Motor neuron (in vitro differentiated cells): ENCODE measurements around the gene OSBPL5. TPM values are rescaled to one million over a fixed set of nuclear protein-coding genes. Genes with fewer than 3 reads are reported as not detected.
"Not testable (repeated sequence)": the region's sequence is repeated elsewhere in the genome, so short reads cannot be mapped to it uniquely, and the experiment has no call there.

Source experiments
- ATAC-seq, 8 experiments: fragments of 200-7000 bp; cut with Tn5 transposase; replicated peaks in 6 of 8; 2 replicates each; pipeline ENCODE4 v1.8.0; 2021; ENCODE audit warnings: mild to moderate bottlenecking in 8 of 8, moderate library complexity in 8 of 8
- H3K27ac ChIP-seq, 2 donors: fragments of 250-450 bp; sonication (Bioruptor Pico); 2 replicates each; pipeline ENCODE4 v1.9.0; 2021; ENCODE audit warnings: antibody characterized with exemption in 2 of 2, mild to moderate bottlenecking in 2 of 2, moderate library complexity in 1 of 2
- H3K4me1 ChIP-seq, 2 donors: fragments of 250-450 bp; sonication (Bioruptor Pico); replicated peaks in 1 of 2; 2 replicates each; pipeline ENCODE4 v1.6.1; 2021; ENCODE audit warnings: antibody characterized with exemption in 2 of 2, mild to moderate bottlenecking in 2 of 2, moderate library complexity in 1 of 2
- H3K4me3 ChIP-seq, 5 donors: fragments of 250-450 bp; sonication (Bioruptor Pico); 2 replicates each; pipeline ENCODE4 v1.9.0; 2021; ENCODE audit warnings: antibody characterized with exemption in 5 of 5, mild to moderate bottlenecking in 5 of 5, moderate library complexity in 4 of 5
- WGBS, 10 experiments: fragments of 450-650 bp; shearing (Covaris generic); methylation state at CpG; one replicate each; pipeline ENCODE4 v1.0.0; 2022; 5-methylcytosine and 5-hydroxymethylcytosine counted together
- in situ Hi-C, 9 experiments: fragments of 400-800 bp; cut with MboI; loops; one replicate each; pipeline ENCODE4 v1.15.0; 2021; ENCODE audit warnings: low sequenced_read_pairs in 9 of 9, low pct_unique_long_range_greater_than_20kb in 2 of 9; ENCODE audit not compliant: unreplicated experiment in 9 of 9
- total RNA-seq, 8 experiments: library from RNA; unstranded; fragments of 300-600 nt; gene quantifications; 2 replicates each; pipeline versions ENCODE4 v1.2.3 to v1.2.4, GENCODE V29; 2022

OSBPL5 gene
- total RNA-seq, 8 experiments from 2014 or later: 12.1 to 29.8 (median 18.1) TPM

DNA sequence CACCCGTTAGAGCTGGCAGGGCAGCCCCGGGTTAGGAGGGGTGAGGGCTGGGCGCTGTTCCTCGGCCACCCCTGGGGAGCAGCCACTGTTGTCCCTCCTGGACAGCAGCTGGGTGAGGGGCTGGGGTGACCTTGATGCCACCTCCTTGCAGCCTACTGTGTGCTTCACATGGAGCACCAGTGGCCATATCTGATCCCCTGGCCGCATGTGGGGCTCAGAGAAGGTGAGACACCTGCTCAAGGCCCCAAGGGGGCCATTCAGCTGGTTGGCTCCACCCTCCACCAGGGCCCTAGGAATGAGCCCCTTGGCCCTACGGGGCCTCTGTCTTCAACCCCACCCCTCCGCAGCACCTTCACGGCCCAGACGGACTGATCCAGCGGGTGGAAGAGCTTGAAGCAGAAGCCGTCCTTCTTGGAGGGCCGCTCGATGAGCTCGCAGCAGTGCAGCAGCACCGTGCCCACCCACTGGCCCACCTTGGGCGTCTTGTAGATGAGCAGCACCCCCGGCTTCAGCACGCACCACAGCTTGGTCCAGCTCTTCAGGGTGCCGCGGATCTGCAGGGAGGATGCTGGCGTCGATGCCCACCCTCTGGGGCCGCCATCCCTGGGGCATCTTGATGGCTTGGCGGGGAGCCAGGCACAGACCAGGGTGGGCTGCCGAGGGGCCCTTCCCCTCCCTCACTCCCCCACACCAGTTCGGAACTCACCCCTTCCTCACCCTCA is 44.9 kb downstream of the OSBPL5 start:
- in situ Hi-C loops: no loop called here
- WGBS, 10 experiments: 60 to 100% (median 97%) methylated on average over 1 to 6 of the region's 26 CpGs; no CpG with 5 or more reads in 6 of the 10 experiments
- H3K4me3 ChIP-seq: no peak overlapping the region
- H3K27ac ChIP-seq: no peak overlapping the region
- ATAC-seq: no peak
- no peaks in the 10 kb centered on the region for H3K4me1 ChIP-seq

DNA sequence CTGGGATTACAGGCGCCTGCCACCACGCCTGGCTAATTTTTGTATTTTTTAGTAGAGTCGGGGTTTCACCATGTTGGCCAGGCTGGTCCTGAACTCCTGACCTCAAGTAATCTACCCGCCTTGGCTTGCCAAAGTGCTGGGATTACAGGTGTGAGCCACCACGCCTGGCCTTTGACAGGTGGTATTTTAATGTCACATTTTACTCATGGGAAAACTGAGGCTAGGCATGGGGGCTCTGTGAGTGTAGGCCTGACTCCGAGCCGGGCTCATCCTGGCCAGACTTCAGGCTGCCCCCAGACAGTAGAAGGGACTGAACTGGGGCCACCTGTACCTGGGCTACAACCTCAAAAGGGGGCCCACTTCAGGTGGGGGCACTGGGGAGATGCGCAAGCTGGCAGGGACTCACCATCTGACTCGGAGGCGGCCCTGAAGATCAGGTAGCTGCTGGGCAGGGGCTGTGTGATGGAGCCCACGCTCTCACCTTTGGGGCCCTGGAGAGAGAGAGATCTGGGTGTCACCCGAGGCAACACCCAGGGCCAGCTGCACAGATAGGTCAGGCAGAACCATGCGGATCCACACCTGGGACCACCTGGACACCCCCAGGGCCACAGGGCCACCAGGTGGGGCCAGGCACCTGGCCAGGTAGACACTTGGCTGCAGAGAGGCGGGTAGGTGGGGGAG is 45.8 kb downstream of the OSBPL5 start:
- WGBS, 10 experiments: 89 to 100% (median 100%) methylated on average over 1 to 4 of the region's 14 CpGs; no CpG with 5 or more reads in 4 of the 10 experiments
- no peak overlapping the region for H3K4me3 ChIP-seq
- H3K4me1 ChIP-seq: no peaks in the 10 kb centered on the region
- ATAC-seq: no peak
- in situ Hi-C loops: no loop called here
- no peak overlapping the region for H3K27ac ChIP-seq

DNA sequence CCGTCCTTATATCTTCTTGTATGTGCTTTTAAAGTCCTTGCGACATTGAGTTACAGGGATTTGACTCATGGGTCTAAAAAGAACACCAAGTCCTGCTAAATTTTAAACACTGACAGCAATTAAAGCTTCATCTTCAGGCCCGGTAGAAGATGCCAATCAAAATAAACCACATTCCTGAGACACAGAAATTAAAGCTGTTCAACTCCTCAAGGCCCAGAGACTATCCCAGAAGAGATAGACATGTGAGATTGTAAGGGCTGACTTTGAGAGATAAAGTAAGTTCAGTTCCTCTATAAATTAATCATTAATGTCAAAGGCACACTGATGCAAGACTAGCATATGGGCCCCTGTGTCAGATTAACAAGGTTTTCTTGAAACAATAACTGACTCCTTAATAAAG is 49.8 kb downstream of the OSBPL5 start:
- Histone ChIP-seq H3K4me1 (no peaks in the 10 kb centered on the region), H3K27ac (no peak overlapping the region), H3K4me3 (no peak overlapping the region)
- WGBS, 10 experiments: 80 to 100% (median 94%) methylated on average over 2 to 3 of the region's 3 CpGs; no CpG with 5 or more reads in 1 of the 10 experiments
- in situ Hi-C loops: no loop called here
- no peak for ATAC-seq

DNA sequence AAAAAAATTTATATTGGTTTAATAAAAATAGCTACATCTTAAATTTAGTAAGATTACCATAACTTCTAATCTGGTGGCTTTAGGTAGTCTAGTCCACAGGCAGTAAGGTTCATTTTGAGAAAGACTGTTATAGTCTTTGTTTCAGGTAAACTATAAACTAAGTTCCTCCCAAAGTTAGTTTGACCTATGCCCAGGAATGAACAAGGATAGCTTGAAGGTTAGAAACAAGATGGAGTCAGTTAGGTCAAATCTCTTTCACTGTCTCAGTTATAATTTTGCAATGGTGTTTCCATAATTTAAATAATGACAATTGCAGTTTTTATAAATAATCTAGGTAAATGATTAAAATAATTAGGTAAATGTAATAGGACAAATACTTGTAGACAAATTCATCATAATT is 51.4 kb downstream of the OSBPL5 start:
- in situ Hi-C loops, ATAC-seq, H3K4me1 ChIP-seq, H3K4me3 ChIP-seq, H3K27ac ChIP-seq: not testable (repeated sequence)

DNA sequence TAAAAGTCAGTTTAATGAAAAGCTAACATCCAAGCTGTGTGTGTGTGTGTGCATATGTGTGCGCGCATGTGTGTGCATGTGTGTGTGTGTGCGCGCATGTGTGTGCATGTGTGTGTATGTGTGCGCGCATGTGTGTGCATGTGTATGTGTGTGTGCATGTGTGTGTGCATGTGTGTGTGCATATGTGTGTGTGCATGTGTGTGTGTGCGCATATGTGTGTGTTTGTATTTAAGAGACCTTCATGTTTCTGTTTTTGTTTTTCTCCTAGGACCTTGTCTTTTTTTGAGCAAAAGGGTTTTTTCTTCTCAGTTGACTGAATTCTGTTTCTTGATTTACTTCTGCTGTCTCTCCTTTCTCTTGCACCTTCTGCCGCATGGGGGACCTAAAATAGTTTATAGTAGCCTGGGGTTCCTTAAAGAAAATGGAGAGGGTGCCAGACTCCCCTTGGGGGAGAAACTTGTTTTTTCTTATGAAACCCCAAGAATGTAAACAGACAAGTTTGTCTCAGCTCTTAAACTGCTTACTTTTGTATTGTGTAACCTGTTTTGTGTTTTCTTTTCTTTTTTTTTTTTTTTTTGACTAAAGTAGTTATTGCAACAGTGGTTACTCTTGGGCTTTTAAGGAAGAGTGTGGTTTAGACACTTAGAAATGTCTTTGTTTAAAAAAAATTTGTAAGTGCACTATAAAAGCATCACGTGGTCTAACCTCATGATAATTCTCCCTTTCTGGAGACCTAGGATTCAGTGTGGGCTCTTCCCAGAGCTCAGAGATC is 53.0 kb downstream of the OSBPL5 start:
- 43 to 100% (median 93%) methylated on average over 2 to 4 of the region's 9 CpGs; no CpG with 5 or more reads in 1 of the 10 experiments for WGBS, 10 experiments
- in situ Hi-C loops: no loop called here
- no peaks in the 10 kb centered on the region for H3K4me1 ChIP-seq
- no peak overlapping the region for H3K27ac ChIP-seq
- no peak for ATAC-seq
- no peak overlapping the region for H3K4me3 ChIP-seq

DNA sequence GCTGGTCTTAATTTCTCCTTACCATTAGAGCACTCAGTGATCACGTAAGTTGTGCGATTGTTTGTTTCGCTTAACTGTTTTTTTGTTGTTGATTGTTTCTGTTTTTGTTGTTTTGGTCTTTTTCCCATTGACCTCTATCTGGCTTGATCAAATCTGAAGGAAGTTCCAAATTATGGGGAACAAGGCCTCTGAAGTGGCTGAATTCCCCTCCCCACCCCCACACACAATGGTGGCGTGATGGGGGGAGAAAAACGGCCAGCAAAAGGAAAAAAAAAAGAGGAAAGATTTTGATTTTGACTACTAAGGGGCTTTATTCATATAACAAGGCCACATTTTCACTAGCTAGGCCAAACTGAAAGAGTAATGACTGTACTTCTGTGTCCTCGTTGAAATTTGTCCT is 53.6 kb downstream of the OSBPL5 start:
- no peak for ATAC-seq
- in situ Hi-C loops: no loop called here
- Histone ChIP-seq H3K4me3 (no peak overlapping the region), H3K4me1 (no peaks in the 10 kb centered on the region), H3K27ac (no peak overlapping the region)
- WGBS, 10 experiments: 67 to 100% (median 85%) methylated on average over 1 to 6 of the region's 6 CpGs; no CpG with 5 or more reads in 1 of the 10 experiments

DNA sequence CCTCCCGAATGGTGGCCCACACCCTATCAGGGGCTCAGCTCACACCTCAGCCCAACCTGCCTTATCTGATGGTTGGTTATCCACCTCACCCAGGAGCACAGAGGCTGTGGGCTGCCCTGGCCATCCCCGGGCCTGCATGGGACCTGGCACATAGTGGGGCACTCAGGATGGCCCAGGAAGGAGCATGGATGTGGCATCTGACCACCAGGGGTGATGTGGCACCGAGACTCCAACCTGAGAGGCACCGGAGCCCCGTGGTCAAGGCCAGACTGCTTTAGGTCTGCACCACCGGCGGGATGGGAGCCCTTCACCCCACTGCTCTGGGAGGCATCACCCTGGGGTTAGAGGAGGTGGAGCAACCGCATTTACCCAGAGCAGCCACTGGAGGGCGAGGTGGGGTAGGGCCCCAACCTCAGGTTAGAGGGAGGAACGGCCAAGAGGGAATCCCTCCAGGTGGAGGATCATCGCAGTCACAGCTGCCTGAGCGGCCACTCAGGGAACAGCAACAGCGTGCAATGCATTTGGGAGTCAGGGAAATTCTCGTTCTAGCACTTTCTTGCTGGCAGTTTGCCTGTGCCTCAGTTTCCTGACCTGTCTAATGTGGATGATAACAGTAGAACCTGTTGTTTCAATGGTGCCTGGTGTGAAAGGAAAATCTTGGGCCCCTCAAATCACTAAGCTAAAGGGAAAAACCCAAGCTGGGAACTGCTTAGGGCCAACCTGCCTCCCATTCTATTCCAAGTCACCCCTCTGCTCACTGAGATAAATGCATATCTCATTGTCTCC is 55.0 kb downstream of the OSBPL5 start:
- H3K27ac ChIP-seq: no peak overlapping the region
- in situ Hi-C loops: no loop called here
- H3K4me3 ChIP-seq: no peak overlapping the region
- peak in 3 of 8 experiments; percentile 85 to 95 (median 88) for ATAC-seq
- no peaks in the 10 kb centered on the region for H3K4me1 ChIP-seq
- WGBS, 10 experiments: 20 to 93% (median 70%) methylated on average over 1 to 4 of the region's 14 CpGs; no CpG with 5 or more reads in 3 of the 10 experiments

DNA sequence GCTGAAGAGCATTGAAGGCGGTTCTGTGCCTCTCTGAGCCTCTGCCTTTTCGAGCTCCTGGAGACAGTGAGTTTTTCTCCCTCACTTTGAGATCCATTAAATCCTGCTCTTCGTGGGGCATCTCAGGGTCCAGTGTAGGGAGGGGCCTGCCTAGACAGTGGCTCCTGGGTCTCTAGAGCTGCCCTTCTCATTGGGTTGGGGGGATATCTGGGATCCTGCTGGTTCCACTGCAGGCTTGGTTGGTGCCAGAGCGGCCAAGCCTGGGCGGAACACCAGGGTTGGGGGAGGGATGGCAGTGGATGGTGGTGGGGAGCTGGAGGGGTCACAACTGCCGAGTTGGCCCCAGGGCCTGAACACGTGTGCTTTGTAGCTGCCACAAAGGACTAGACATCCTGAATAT is 55.7 kb downstream of the OSBPL5 start:
- 96 to 100% (median 100%) methylated on average over 1 to 3 of the region's 7 CpGs; no CpG with 5 or more reads in 6 of the 10 experiments for WGBS, 10 experiments
- H3K27ac ChIP-seq: no peak overlapping the region
- in situ Hi-C loops: no loop called here
- H3K4me1 ChIP-seq: no peaks in the 10 kb centered on the region
- no peak overlapping the region for H3K4me3 ChIP-seq
- no peak for ATAC-seq

DNA sequence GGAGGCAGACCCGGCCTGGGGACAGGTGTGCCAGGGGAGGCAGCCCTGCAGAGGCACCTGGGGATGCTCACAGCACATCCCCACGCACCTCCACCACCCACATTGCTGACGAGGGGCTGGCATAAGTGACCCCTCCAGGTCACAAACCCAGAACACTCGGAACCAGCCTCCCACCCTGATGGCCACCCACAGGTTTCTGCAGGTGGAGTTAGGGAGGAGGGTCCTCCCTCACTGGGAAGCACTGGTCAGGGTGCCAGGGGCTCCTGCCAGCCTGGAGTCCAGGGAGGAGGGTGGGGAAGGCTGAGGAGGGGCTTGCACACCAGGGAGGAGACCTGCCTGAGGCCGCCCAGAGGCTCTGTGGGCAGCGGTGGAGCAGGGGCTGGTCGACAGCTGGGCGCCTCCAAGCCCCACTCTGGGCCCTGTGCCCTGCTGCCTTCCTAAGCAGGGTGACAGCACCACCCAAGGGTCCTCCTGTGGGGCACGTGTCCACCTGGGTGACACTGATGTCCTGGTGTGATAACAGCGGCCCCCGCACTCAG is 56.9 kb downstream of the OSBPL5 start:
- ATAC-seq: no peak
- Histone ChIP-seq H3K4me3 (no peak overlapping the region), H3K4me1 (no peaks in the 10 kb centered on the region), H3K27ac (no peak overlapping the region)
- WGBS, 10 experiments: 60 to 80% (median 69%) methylated on average over 1 to 4 of the region's 11 CpGs; no CpG with 5 or more reads in 7 of the 10 experiments
- in situ Hi-C loops: no loop called here

DNA sequence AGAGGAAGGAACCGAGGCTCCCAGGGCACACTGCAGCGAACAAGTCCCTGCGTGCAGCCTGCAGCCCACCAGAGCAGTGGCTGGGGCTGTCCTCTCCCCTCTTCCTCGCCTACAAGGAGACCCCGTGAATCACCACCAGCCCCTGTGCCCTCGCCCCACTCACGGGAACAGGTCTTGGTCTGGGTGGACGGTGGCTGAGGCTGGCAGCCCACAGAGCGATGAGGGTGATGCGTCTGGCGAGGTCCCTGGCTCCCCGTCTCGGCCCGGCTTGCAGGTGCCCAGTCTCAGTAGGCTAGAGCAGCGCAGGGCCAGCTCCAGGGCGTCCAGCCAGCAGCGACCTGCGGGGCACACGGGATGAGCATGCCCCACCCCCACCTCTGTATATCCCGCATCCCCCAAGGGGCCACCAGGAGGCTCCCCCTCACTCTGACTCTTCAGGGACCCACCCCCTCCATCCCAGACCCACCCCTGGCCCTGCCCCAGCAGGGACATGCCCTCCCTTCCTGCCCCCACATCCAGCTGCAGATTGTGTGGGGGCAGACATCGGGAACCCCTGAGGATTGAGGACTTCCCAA is 57.4 kb downstream of the OSBPL5 start:
- Histone ChIP-seq H3K4me3 (no peak overlapping the region), H3K4me1 (no peaks in the 10 kb centered on the region), H3K27ac (no peak overlapping the region)
- in situ Hi-C loops: no loop called here
- ATAC-seq: no peak
- WGBS, 10 experiments: no CpG with 5 or more reads among the region's 21 CpGs

DNA sequence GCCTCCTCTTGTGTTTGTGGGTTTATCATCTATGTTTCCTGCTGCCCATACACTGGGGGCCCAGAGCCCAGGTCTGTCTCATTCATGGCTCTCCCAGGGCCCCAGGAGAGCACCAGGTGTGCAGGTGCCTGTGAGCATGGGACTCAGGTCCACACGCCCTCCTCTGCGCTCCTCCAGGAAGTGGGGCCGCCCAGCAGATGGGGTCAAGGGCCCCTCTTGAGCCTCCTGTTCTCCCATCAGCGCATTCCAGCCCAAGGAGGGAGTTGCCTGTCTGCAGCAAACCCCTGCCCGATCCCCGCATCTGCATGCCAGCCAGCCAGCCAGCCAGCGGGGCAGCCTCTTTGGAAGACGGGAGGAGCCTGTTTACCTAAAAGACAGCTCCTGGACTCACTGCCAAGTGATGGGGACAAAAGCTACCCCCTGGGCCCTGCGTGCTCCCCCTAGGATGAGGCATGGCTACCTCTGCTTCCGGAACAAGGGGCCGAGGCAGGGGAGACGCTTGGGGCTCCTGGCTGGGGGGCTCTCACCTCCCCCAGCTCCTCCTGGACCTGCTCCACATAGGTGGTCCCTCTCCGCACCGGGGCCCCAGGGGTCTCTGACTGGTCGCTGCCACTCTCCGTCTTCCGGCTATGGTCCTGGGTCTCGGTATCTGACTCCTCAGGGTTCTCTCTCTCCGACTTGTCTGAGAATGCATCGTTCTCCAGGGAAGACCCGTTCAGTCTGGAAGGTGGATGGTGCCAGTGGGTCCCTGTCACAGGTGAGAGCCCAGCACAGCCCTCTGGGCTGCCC is 58.2 kb downstream of the OSBPL5 start:
- no peak overlapping the region for H3K27ac ChIP-seq
- H3K4me1 ChIP-seq: no peaks in the 10 kb centered on the region
- WGBS, 10 experiments: 80 to 100% (median 95%) methylated on average over 1 to 4 of the region's 21 CpGs; no CpG with 5 or more reads in 6 of the 10 experiments
- H3K4me3 ChIP-seq: no peak overlapping the region
- ATAC-seq: no peak
- in situ Hi-C loops: no loop called here
